H1 (cell line): ENCODE results near the gene NT5C1A. TPM values are rescaled to one million over a fixed set of nuclear protein-coding genes. Genes with fewer than 3 reads are reported as not detected.

ENCODE experiments used
- CTCF ChIA-PET: fragments of 300-600 bp; sonication (Branson Sonifier 250); formaldehyde crosslinking; loops from one replicate; lab custom pipeline; 2021; ENCODE audit not compliant: partially characterized antibody; lab: Charles Lee
- POLR2A ChIA-PET: fragments of 300-600 bp; sonication (Branson Sonifier 250); formaldehyde crosslinking; loops from one replicate; lab custom pipeline; 2021; ENCODE audit warnings: inconsistent platforms; ENCODE audit not compliant: partially characterized antibody; lab: Charles Lee
- DNase-seq, 2 experiments: peaks; one replicate each; pipeline versions ENCODE4 v3.0.0 to v3.0.0-alpha.2; 2010 to 2022; ENCODE audit warnings: low spot score in 2 of 2, low read depth in 1 of 2, mixed read lengths in 1 of 2
- FAIRE-seq: peaks from 2 replicates; lab custom pipeline; 2011; peaks lifted over from hg19 to GRCh38; lab: Jason Lieb, UNC
- H2AFZ ChIP-seq: 2 replicates; pipeline ENCODE4 v1.8.1; 2012; ENCODE audit warnings: low read length, inconsistent platforms
- H2AK5ac ChIP-seq: 2 replicates; pipeline ENCODE4 v1.6.1; 2013; ENCODE audit warnings: low read depth, low read length
- H2BK120ac ChIP-seq: replicated peaks from 2 replicates; pipeline ENCODE3; 2013; ENCODE audit warnings: low read depth, low read length, inconsistent platforms
- H2BK12ac ChIP-seq: 2 replicates; pipeline ENCODE4 v1.6.1; 2013; ENCODE audit warnings: low read depth, low read length
- H2BK15ac ChIP-seq: 2 replicates; pipeline ENCODE4 v1.6.1; 2013; ENCODE audit warnings: low read length
- H2BK20ac ChIP-seq: 2 replicates; pipeline ENCODE4 v1.6.1; 2013; ENCODE audit warnings: low read length
- H2BK5ac ChIP-seq: 2 replicates; pipeline ENCODE4 v1.6.1; 2013; ENCODE audit warnings: low read depth, low read length
- H3K14ac ChIP-seq: 2 replicates; pipeline ENCODE4 v1.6.1; 2013; ENCODE audit warnings: inconsistent platforms; ENCODE audit not compliant: insufficient read length
- H3K18ac ChIP-seq: 2 replicates; pipeline ENCODE4 v1.6.1; 2013; ENCODE audit warnings: low read length; ENCODE audit errors: extremely low read depth
- H3K23ac ChIP-seq: 2 replicates; pipeline ENCODE4 v1.6.1; 2013; ENCODE audit warnings: inconsistent platforms; ENCODE audit not compliant: insufficient read length
- H3K23me2 ChIP-seq: 2 replicates; pipeline ENCODE4 v1.6.1; 2013; ENCODE audit warnings: low read depth, low read length
- H3K27ac ChIP-seq: 2 replicates; pipeline ENCODE4 v1.6.1; 2011; ENCODE audit warnings: low read depth, low read length, inconsistent platforms
- H3K27me3 ChIP-seq, 4 experiments: replicated peaks in 1 of 4; 1 replicate in 1 of 4; 2 replicates in 3 of 4; pipeline versions ENCODE4 v1.6.1 to v1.8.1; 2011 to 2013; ENCODE audit warnings: low read length in 3 of 4, mild to moderate bottlenecking in 3 of 4, inconsistent platforms in 2 of 4, mixed read lengths in 2 of 4, moderate library complexity in 1 of 4; ENCODE audit not compliant: control insufficient read depth in 3 of 4, insufficient read depth in 3 of 4; ENCODE audit errors: extremely low read depth in 1 of 4
- H3K36me3 ChIP-seq, 4 experiments: 2 replicates each; pipeline versions ENCODE4 v1.6.1 to v1.8.1; 2011 to 2013; ENCODE audit warnings: mild to moderate bottlenecking in 4 of 4, low read length in 3 of 4, moderate library complexity in 2 of 4, control low read depth in 1 of 4, inconsistent platforms in 1 of 4; ENCODE audit not compliant: insufficient read depth in 4 of 4, control insufficient read depth in 2 of 4
- H3K4ac ChIP-seq: replicated peaks from 2 replicates; pipeline ENCODE3; 2013; ENCODE audit warnings: low read length, low read depth, mixed read lengths, inconsistent platforms; ENCODE audit not compliant: insufficient read length
- H3K4me1 ChIP-seq, 4 experiments: replicated peaks in 1 of 4; 1 replicate in 1 of 4; 2 replicates in 3 of 4; pipeline versions ENCODE4 v1.6.1 to v1.8.1; 2011 to 2013; ENCODE audit warnings: low read length in 3 of 4, inconsistent platforms in 2 of 4, mixed read lengths in 1 of 4; ENCODE audit not compliant: insufficient read depth in 4 of 4, control insufficient read depth in 3 of 4
- H3K4me2 ChIP-seq, 2 experiments: 2 replicates each; pipeline versions ENCODE4 v1.6.1 to v1.8.1; 2011 to 2013; ENCODE audit warnings: low read depth in 2 of 2, low read length in 2 of 2, control low read depth in 1 of 2, inconsistent platforms in 1 of 2, mild to moderate bottlenecking in 1 of 2; ENCODE audit not compliant: insufficient read depth in 1 of 2
- H3K4me3 ChIP-seq, 4 experiments: fragments of 200-600, 300-600 bp in 1 of 4; sonication (generic), shearing (Covaris generic), sonication (Bioruptor Twin) in 1 of 4; 2 replicates each; pipeline versions ENCODE4 v1.5.1 to v1.8.1; 2011 to 2016; ENCODE audit warnings: low read length in 4 of 4, low read depth in 3 of 4, control low read depth in 2 of 4, inconsistent platforms in 2 of 4, mild to moderate bottlenecking in 2 of 4, mixed read lengths in 1 of 4, moderate library complexity in 1 of 4; ENCODE audit not compliant: insufficient read depth in 2 of 4; ENCODE audit errors: extremely low read depth in 1 of 4
- H3K56ac ChIP-seq: replicated peaks from 2 replicates; pipeline ENCODE3; 2013; ENCODE audit warnings: low read depth, mild to moderate bottlenecking, mixed read lengths, low read length, inconsistent platforms; ENCODE audit not compliant: insufficient read length
- H3K79me1 ChIP-seq: 2 replicates; pipeline ENCODE4 v1.6.1; 2013; ENCODE audit warnings: low read depth, low read length, control low read depth
- H3K79me2 ChIP-seq, 2 experiments: 2 replicates each; pipeline versions ENCODE4 v1.6.1 to v1.8.1; 2012 to 2013; ENCODE audit warnings: low read length in 2 of 2, mild to moderate bottlenecking in 2 of 2, inconsistent platforms in 1 of 2; ENCODE audit not compliant: insufficient read depth in 2 of 2, control insufficient read depth in 1 of 2
- H3K9ac ChIP-seq, 4 experiments: replicated peaks in 1 of 4; 1 replicate in 1 of 4; 2 replicates in 3 of 4; pipeline versions ENCODE4 v1.6.1 to v1.8.1; 2011 to 2013; ENCODE audit warnings: low read depth in 3 of 4, low read length in 3 of 4, control low read depth in 2 of 4, mild to moderate bottlenecking in 2 of 4, moderate library complexity in 2 of 4, inconsistent platforms in 1 of 4; ENCODE audit errors: extremely low read depth in 1 of 4
- H3K9me3 ChIP-seq, 2 experiments: 2 replicates each; pipeline versions ENCODE4 v1.6.1 to v1.8.1; 2012 to 2013; ENCODE audit warnings: mild to moderate bottlenecking in 2 of 2, moderate library complexity in 2 of 2, control low read depth in 1 of 2, inconsistent platforms in 1 of 2, low read depth in 1 of 2, low read length in 1 of 2, mixed read lengths in 1 of 2; ENCODE audit not compliant: insufficient read depth in 2 of 2
- H4K20me1 ChIP-seq, 2 experiments: replicated peaks in 1 of 2; 2 replicates each; pipeline versions ENCODE3 to v1.8.1; 2011 to 2013; ENCODE audit warnings: inconsistent platforms in 2 of 2, low read length in 2 of 2, mild to moderate bottlenecking in 1 of 2; ENCODE audit not compliant: insufficient read depth in 2 of 2, control insufficient read depth in 1 of 2
- H4K5ac ChIP-seq: 2 replicates; pipeline ENCODE4 v1.6.1; 2013; ENCODE audit warnings: low read length, low read depth, mixed read lengths, inconsistent platforms; ENCODE audit not compliant: insufficient read length
- H4K8ac ChIP-seq: 2 replicates; pipeline ENCODE4 v1.8.0; 2013; ENCODE audit warnings: mild to moderate bottlenecking, moderate library complexity, low read length, inconsistent platforms; ENCODE audit not compliant: insufficient read depth; ENCODE audit errors: extremely low read depth
- H4K91ac ChIP-seq: replicated peaks from 2 replicates; pipeline ENCODE3; 2013; ENCODE audit warnings: low read length, mixed read lengths, inconsistent platforms; ENCODE audit not compliant: insufficient read length
- BCL11A ChIP-seq, 2 experiments: IDR thresholded peaks; one replicate each; pipeline ENCODE4 v1.6.1; 2011; ENCODE audit warnings: low read depth in 2 of 2, low read length in 2 of 2, mild to moderate bottlenecking in 2 of 2
- CBX8 ChIP-seq: fragments of 300-800, 300-1000 bp; sonication (generic); IDR thresholded peaks from 2 replicates; pipeline ENCODE4 v1.7.1; 2016; ENCODE audit warnings: low read depth, low read length, borderline replicate concordance
- CEBPB ChIP-seq: IDR thresholded peaks from 2 replicates; pipeline ENCODE4 v1.6.1; 2012; ENCODE audit warnings: low read depth, low read length
- CHD1 ChIP-seq: IDR thresholded peaks from 2 replicates; pipeline ENCODE4 v1.6.1; 2012; ENCODE audit warnings: low read depth, low read length, improper control_type of control experiment
- NANOG ChIP-seq: IDR thresholded peaks from 2 replicates; pipeline ENCODE4 v1.6.1; 2011; ENCODE audit warnings: low read length, low read depth, mild to moderate bottlenecking, inconsistent platforms; ENCODE audit not compliant: insufficient read depth, poor library complexity, severe bottlenecking
- RFX5 ChIP-seq: IDR thresholded peaks from 2 replicates; pipeline ENCODE4 v1.6.1; 2011; ENCODE audit warnings: low read depth, low read length, improper control_type of control experiment, borderline replicate concordance
- RNF2 ChIP-seq: fragments of 200-900, 300-1000 bp; sonication (generic); IDR thresholded peaks from 2 replicates; pipeline ENCODE4 v1.7.1; 2016; ENCODE audit warnings: borderline replicate concordance, low read depth, mild to moderate bottlenecking, antibody characterized with exemption, low read length; ENCODE audit not compliant: poor library complexity, severe bottlenecking; ENCODE audit errors: missing control alignments
- RXRA ChIP-seq: IDR thresholded peaks from 2 replicates; pipeline ENCODE4 v1.6.1; 2011; ENCODE audit warnings: low read depth, mild to moderate bottlenecking, low read length, moderate library complexity; ENCODE audit not compliant: insufficient read depth
- SAP30 ChIP-seq: fragments of 300-600 bp; sonication (generic); IDR thresholded peaks from 2 replicates; pipeline ENCODE4 v1.7.1; 2012; ENCODE audit warnings: low read length, moderate library complexity, mild to moderate bottlenecking, inconsistent platforms; ENCODE audit not compliant: insufficient read depth, insufficient replicate concordance
- SP1 ChIP-seq: IDR thresholded peaks from 2 replicates; pipeline ENCODE4 v1.6.1; 2011; ENCODE audit warnings: low read depth, low read length
- ZNF274 ChIP-seq: IDR thresholded peaks from 2 replicates; pipeline ENCODE4 v1.7.0; 2012; ENCODE audit warnings: low read length, borderline replicate concordance; ENCODE audit errors: extremely low read depth
- WGBS, 2 experiments: shearing (Covaris generic) in 1 of 2; methylation state at CpG; one replicate each; pipeline versions ENCODE4 v1.1.6 to v1.1.7; 2013 to 2015; ENCODE audit warnings: low lambda C conversion rate in 2 of 2, mixed read lengths in 2 of 2, inconsistent platforms in 1 of 2, low coverage in 1 of 2, missing lambda C conversion rate in 1 of 2; ENCODE audit not compliant: insufficient replicate concordance in 2 of 2, insufficient coverage in 1 of 2, insufficient read length in 1 of 2; ENCODE audit errors: extremely low coverage in 1 of 2, missing lambda C conversion rate in 1 of 2; 5-methylcytosine and 5-hydroxymethylcytosine counted together
- polyA plus RNA-seq, 7 experiments: library from polyadenylated mRNA; depleted of rRNA in 3 of 7; stranded (reverse) in 5 of 7; unstranded in 2 of 7; fragments of >200 nt in 5 of 7; fragments of 200-250 nt in 2 of 7; gene quantifications; 1 replicate in 5 of 7; 2 replicates in 1 of 7; 4 replicates in 1 of 7; pipeline versions ENCODE4 v1.2.1 to v1.2.3, GENCODE V29; 2011 to 2013; ENCODE audit warnings: missing spikeins in 2 of 7, mixed read lengths in 2 of 7
- total RNA-seq: library from RNA; stranded (reverse); fragmentation: NEBNext Ultra II Directional; extraction: Animal tissue kit (Norgen Biotek cat#: 25700); gene quantifications from 2 replicates; pipeline ENCODE4 v1.2.1, GENCODE V29; 2021

Gene NT5C1A
- total and polyA plus RNA-seq, 2 of the 8 experiments (the other 6 are each of a cell fraction or from before 2014, with no cell fraction given): not detected

- Histone ChIP-seq H3K79me1 (no peaks in the 10 kb centered on the region), H3K56ac (no peak overlapping the region), H3K36me3 (no peaks in the 10 kb centered on the region), H3K27me3 (peaks cover 0 to 31% (median 22%) of the 10 kb centered on the region in 4 experiments; a peak in 6 of 7 replicates), H3K4me3 (no peak overlapping the region), H2BK20ac (no peak overlapping the region), H3K14ac (no peak overlapping the region), H3K79me2 (no peaks in the 10 kb centered on the region), H3K23me2 (no peaks in the 10 kb centered on the region), H3K4me1 (peaks cover 0 to 2% (median under 1%) of the 10 kb centered on the region in 4 experiments; a peak in 3 of 7 replicates), H3K4ac (no peak overlapping the region), H2BK15ac (no peak overlapping the region), H3K9ac (no peak overlapping the region), H3K23ac (no peak overlapping the region), H3K27ac (no peak overlapping the region), H2BK120ac (no peak overlapping the region), H4K5ac (no peak overlapping the region), H3K9me3 (no peaks in the 10 kb centered on the region), H2AFZ (no peak overlapping the region), H3K18ac (no peak overlapping the region), H2BK12ac (no peak overlapping the region), H4K20me1 (peaks cover 0 to 5% of the 10 kb centered on the region in 2 experiments), H4K8ac (no peak overlapping the region), H3K4me2 (no peak overlapping the region), H4K91ac (no peak overlapping the region), H2AK5ac (0 out of 2 replicates have a peak overlapping the region, but pooled peaks have one; percentile 15), H2BK5ac (no peak overlapping the region)
- ChIA-PET CTCF (interaction anchor here (1.1 to 16.5 kb wide), 4 partner anchors 9 to 70 kb away, joined by 3 to 337 read pairs (median 142); no protein-coding TSS in a partner anchor), POLR2A (interaction anchor here (0.8 to 1.7 kb wide), 3 partner anchors 15 to 70 kb away, joined by 3 to 6 read pairs (median 3); no protein-coding TSS in a partner anchor)
- no peak for FAIRE-seq
- 91% methylated on average over 16 of the region's 16 CpGs; no CpG with 5 or more reads in 1 of the 2 experiments for WGBS, 2 experiments
- DNase-seq: no peak
- TF ChIP-seq NANOG (no peak), RFX5 (no peak), CHD1 (no peak), SP1 (no peak), RXRA (no peak), CEBPB (no peak), BCL11A (IDR thresholded peaks at IDR 0.05; ENCODE audit: low read depth in 2 of 2, low read length in 2 of 2) (no peak), SAP30 (no peak), ZNF274 (no peak), CBX8 (no peak), RNF2 (no peak)
Measured at GRCh38 chr1:39631361-39632322, 40.3 kb downstream of the NT5C1A start.
